ENCODE measurements around the gene LACTB. TPM values are rescaled to one million over a fixed set of nuclear protein-coding genes. Genes with fewer than 3 reads are reported as not detected.

The LACTB gene
- total and polyA plus RNA-seq, 2 of the 13 experiments (the other 11 are each of a cell fraction or from before 2014, with no cell fraction given), result 14.8 to 23.0 TPM

DNA sequence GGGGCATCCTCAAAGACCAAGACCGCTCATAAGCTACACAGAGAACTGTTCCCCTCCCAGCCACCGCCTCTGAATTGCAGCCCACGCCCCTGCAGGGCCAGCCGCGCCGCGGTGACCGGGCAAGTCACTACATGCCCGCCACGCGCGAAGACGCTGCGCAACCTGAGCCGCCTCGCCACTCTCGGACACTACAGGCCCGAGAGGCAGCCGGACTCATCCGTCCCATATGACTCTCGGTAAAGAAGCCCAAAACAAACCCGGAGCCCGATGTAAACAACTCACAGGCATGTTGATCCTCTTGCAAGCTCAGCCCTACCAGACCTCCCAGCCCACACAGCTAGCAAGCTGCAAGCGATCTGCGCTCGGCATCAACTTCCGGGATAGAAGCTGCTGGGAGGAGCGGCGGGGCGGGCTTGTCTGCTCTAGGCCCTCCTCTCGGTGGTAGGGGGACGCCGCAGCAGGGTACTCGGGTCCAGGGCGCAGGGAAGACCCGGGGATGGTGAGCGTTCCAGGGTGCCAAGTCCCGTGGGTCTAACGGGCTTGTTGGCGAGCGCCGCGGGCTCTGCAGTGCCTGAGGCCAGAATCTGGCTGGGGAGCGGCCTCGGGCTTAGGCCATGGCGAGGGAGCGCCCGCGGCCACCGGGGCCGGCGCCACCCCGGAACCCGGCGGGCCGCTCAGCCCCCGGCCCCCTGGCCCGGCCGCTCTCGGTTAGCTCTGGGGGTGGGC lies 35.6 kb downstream of the LACTB start, which contains the start of gene RPS27L (continued):
- no peak for TF ChIP-seq SOX13 (IDR thresholded peaks at IDR 0.05)
- no peak for TF ChIP-seq SOX13 (CRISPR knock-in tag; conservative IDR thresholded peaks at IDR 0.05 in 1 of 2, IDR thresholded peaks at IDR 0.05 in 1 of 2)
- TF ChIP-seq SOX5 (CRISPR knock-in tag; IDR thresholded peaks at IDR 0.05; ENCODE audit: borderline replicate concordance), result no peak
- TF ChIP-seq EEA1 (CRISPR knock-in tag; IDR thresholded peaks at IDR 0.05; ENCODE audit: borderline replicate concordance), result peak; percentile 59; the same call in 1 of the 2 replicates
- peak; percentile 77; the same call in 1 of the 2 replicates for TF ChIP-seq DNMT3B (CRISPR knock-in tag; conservative IDR thresholded peaks at IDR 0.05)
- peak; percentile 90 for TF ChIP-seq ZNF451 (CRISPR knock-in tag; IDR thresholded peaks at IDR 0.05)
- peak; percentile 89 for TF ChIP-seq ZNF792 (CRISPR knock-in tag; IDR thresholded peaks at IDR 0.05)
- TF ChIP-seq RXRB (CRISPR knock-in tag; IDR thresholded peaks at IDR 0.05; ENCODE audit: borderline replicate concordance), result peak; percentile 74
- peak; percentile 38 for TF ChIP-seq PHF5A (CRISPR knock-in tag; IDR thresholded peaks at IDR 0.05; ENCODE audit: low read depth, unreplicated experiment)
- TF ChIP-seq ZNF10 (CRISPR knock-in tag; IDR thresholded peaks at IDR 0.05; ENCODE audit: borderline replicate concordance, low read depth), result no peak
- TF ChIP-seq, protein P1, sequence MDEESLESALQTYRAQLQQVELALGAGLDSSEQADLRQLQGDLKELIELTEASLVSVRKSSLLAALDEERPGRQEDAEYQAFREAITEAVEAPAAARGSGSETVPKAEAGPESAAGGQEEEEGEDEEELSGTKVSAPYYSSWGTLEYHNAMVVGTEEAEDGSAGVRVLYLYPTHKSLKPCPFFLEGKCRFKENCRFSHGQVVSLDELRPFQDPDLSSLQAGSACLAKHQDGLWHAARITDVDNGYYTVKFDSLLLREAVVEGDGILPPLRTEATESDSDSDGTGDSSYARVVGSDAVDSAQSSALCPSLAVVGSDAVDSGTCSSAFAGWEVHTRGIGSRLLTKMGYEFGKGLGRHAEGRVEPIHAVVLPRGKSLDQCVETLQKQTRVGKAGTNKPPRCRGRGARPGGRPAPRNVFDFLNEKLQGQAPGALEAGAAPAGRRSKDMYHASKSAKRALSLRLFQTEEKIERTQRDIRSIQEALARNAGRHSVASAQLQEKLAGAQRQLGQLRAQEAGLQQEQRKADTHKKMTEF (CRISPR knock-in tag; IDR thresholded peaks at IDR 0.05), result peak; percentile 70; the same call in 1 of the 2 replicates
- no peak for TF ChIP-seq HMG20A (CRISPR knock-in tag; IDR thresholded peaks at IDR 0.05; ENCODE audit: borderline replicate concordance)
- peak; percentile 68; the same call in 1 of the 2 replicates for TF ChIP-seq RBAK (CRISPR knock-in tag; IDR thresholded peaks at IDR 0.05)
- TF ChIP-seq PHB2 (IDR thresholded peaks at IDR 0.05; ENCODE audit: partially characterized antibody), result no peak
- TF ChIP-seq SRSF9 (IDR thresholded peaks at IDR 0.05; ENCODE audit: borderline replicate concordance, insufficient read depth, low read depth, low read length, poor library complexity, severe bottlenecking), result no peak
- TF ChIP-seq ZNF207 (IDR thresholded peaks at IDR 0.05; ENCODE audit: borderline replicate concordance), result no peak
- no peak for TF ChIP-seq ZNF510 (CRISPR knock-in tag; IDR thresholded peaks at IDR 0.05; ENCODE audit: low read depth)
- TF ChIP-seq ZNF746 (CRISPR knock-in tag; IDR thresholded peaks at IDR 0.05), result no peak
- TF ChIP-seq, protein P2, sequence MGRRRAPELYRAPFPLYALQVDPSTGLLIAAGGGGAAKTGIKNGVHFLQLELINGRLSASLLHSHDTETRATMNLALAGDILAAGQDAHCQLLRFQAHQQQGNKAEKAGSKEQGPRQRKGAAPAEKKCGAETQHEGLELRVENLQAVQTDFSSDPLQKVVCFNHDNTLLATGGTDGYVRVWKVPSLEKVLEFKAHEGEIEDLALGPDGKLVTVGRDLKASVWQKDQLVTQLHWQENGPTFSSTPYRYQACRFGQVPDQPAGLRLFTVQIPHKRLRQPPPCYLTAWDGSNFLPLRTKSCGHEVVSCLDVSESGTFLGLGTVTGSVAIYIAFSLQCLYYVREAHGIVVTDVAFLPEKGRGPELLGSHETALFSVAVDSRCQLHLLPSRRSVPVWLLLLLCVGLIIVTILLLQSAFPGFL (CRISPR knock-in tag; IDR thresholded peaks at IDR 0.05), result no peak
- TF ChIP-seq, protein P3, sequence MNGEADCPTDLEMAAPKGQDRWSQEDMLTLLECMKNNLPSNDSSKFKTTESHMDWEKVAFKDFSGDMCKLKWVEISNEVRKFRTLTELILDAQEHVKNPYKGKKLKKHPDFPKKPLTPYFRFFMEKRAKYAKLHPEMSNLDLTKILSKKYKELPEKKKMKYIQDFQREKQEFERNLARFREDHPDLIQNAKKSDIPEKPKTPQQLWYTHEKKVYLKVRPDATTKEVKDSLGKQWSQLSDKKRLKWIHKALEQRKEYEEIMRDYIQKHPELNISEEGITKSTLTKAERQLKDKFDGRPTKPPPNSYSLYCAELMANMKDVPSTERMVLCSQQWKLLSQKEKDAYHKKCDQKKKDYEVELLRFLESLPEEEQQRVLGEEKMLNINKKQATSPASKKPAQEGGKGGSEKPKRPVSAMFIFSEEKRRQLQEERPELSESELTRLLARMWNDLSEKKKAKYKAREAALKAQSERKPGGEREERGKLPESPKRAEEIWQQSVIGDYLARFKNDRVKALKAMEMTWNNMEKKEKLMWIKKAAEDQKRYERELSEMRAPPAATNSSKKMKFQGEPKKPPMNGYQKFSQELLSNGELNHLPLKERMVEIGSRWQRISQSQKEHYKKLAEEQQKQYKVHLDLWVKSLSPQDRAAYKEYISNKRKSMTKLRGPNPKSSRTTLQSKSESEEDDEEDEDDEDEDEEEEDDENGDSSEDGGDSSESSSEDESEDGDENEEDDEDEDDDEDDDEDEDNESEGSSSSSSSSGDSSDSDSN (CRISPR knock-in tag; IDR thresholded peaks at IDR 0.05), result peak; percentile 91
- TF ChIP-seq ZFAT (CRISPR knock-in tag; conservative IDR thresholded peaks at IDR 0.05), result peak; percentile 80; the same call in 1 of the 2 replicates
- TF ChIP-seq HDAC2 (CRISPR knock-in tag; IDR thresholded peaks at IDR 0.05), result peak; percentile 86
- peak; percentile 83 for TF ChIP-seq FOXJ3 (CRISPR knock-in tag; IDR thresholded peaks at IDR 0.05; ENCODE audit: borderline replicate concordance)
- TF ChIP-seq, protein P4, sequence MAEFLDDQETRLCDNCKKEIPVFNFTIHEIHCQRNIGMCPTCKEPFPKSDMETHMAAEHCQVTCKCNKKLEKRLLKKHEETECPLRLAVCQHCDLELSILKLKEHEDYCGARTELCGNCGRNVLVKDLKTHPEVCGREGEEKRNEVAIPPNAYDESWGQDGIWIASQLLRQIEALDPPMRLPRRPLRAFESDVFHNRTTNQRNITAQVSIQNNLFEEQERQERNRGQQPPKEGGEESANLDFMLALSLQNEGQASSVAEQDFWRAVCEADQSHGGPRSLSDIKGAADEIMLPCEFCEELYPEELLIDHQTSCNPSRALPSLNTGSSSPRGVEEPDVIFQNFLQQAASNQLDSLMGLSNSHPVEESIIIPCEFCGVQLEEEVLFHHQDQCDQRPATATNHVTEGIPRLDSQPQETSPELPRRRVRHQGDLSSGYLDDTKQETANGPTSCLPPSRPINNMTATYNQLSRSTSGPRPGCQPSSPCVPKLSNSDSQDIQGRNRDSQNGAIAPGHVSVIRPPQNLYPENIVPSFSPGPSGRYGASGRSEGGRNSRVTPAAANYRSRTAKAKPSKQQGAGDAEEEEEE (CRISPR knock-in tag; IDR thresholded peaks at IDR 0.05; ENCODE audit: borderline replicate concordance), result no peak
- no peak for TF ChIP-seq ZNF615 (CRISPR knock-in tag; IDR thresholded peaks at IDR 0.05; ENCODE audit: borderline replicate concordance)

All from HepG2 (cell line).